Embryonic facial prominence (tissue), 1 donor: ENCODE data around the gene RAD52.

Experiments used
- DNase-seq: peaks from one replicate; pipeline ENCODE4 v3.0.0-alpha.2; 2016; ENCODE audit errors: extremely low spot score

The RAD52 gene

GRCh38 chr12:949453-950191 is at the start of gene RAD52:
Gene RAD52 (minus strand): TSS chr12:949694. CDS start chr12:933058, 16,636 bp downstream.
- DNase-seq: peak; percentile 99

- DNase-seq: no peak
Measured at GRCh38 chr12:998020-998874, 48.8 kb upstream of the RAD52 start.

- DNase-seq: no peak
Measured at GRCh38 chr12:997505-997904, 48.0 kb upstream of the RAD52 start.

GRCh38 chr12:996881-997280 is 47.4 kb upstream of the RAD52 start:
- no peak for DNase-seq

GRCh38 chr12:992647-993046 is 43.2 kb upstream of the RAD52 start:
- no peak for DNase-seq

- DNase-seq: peak; percentile 22
Measured at GRCh38 chr12:991350-992333, 42.1 kb upstream of the RAD52 start.

GRCh38 chr12:990661-991349 is 41.3 kb upstream of the RAD52 start, which contains the start of gene ERC1:
Gene ERC1 (plus strand): TSS chr12:991223. CDS start chr12:1027904, 36,681 bp downstream.
- peak; percentile 68 for DNase-seq

GRCh38 chr12:989751-990660 is 40.5 kb upstream of the RAD52 start:
- no peak for DNase-seq

GRCh38 chr12:989051-989450 is 39.6 kb upstream of the RAD52 start:
- no peak for DNase-seq

- DNase-seq: no peak
Measured at GRCh38 chr12:988646-989045, 39.2 kb upstream of the RAD52 start.

GRCh38 chr12:981961-982360 is 32.5 kb upstream of the RAD52 start:
- no peak for DNase-seq

GRCh38 chr12:981176-981828 is 31.8 kb upstream of the RAD52 start:
- DNase-seq: no peak

- DNase-seq: no peak
Measured at GRCh38 chr12:979349-979748, 29.9 kb upstream of the RAD52 start.

GRCh38 chr12:977156-977555 is 27.7 kb upstream of the RAD52 start:
- DNase-seq: no peak

- no peak for DNase-seq
Measured at GRCh38 chr12:976644-977043, 27.1 kb upstream of the RAD52 start.

- no peak for DNase-seq
Measured at GRCh38 chr12:974271-974862, 24.9 kb upstream of the RAD52 start.

- no peak for DNase-seq
Measured at GRCh38 chr12:971991-972390, 22.5 kb upstream of the RAD52 start.

- DNase-seq: no peak
Measured at GRCh38 chr12:969821-970220, 20.3 kb upstream of the RAD52 start.

GRCh38 chr12:968545-968944 is 19.1 kb upstream of the RAD52 start:
- DNase-seq: no peak
